GM06990 (cell line): Measurements from ENCODE around the gene CKLF.

ENCODE experiments used
- DNase-seq: peaks from one replicate; pipeline ENCODE4 v3.0.0-alpha.2; 2011; ENCODE audit not compliant: insufficient read length; ENCODE audit errors: extremely low read depth
- H3K27me3 ChIP-seq: replicated peaks from 2 replicates; pipeline ENCODE4 v1.6.0; 2011; ENCODE audit warnings: low read length; ENCODE audit not compliant: control insufficient read depth, insufficient read depth
- H3K36me3 ChIP-seq: 2 replicates; pipeline ENCODE4 v1.5.1; 2011; ENCODE audit warnings: low read length; ENCODE audit not compliant: control insufficient read depth, insufficient read depth
- H3K4me3 ChIP-seq: replicated peaks from 2 replicates; pipeline ENCODE4 v1.5.1; 2011; ENCODE audit warnings: low read depth, mild to moderate bottlenecking, control low read depth, low read length
- TF ChIP-seq, protein P1 (sequence below): IDR thresholded peaks from 2 replicates; pipeline ENCODE4 v1.5.1; 2011; ENCODE audit warnings: low read length, control low read depth, mild to moderate bottlenecking, inconsistent platforms; ENCODE audit not compliant: insufficient read depth, poor library complexity, severe bottlenecking

Gene CKLF, protein sequence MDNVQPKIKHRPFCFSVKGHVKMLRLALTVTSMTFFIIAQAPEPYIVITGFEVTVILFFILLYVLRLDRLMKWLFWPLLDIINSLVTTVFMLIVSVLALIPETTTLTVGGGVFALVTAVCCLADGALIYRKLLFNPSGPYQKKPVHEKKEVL

DNA sequence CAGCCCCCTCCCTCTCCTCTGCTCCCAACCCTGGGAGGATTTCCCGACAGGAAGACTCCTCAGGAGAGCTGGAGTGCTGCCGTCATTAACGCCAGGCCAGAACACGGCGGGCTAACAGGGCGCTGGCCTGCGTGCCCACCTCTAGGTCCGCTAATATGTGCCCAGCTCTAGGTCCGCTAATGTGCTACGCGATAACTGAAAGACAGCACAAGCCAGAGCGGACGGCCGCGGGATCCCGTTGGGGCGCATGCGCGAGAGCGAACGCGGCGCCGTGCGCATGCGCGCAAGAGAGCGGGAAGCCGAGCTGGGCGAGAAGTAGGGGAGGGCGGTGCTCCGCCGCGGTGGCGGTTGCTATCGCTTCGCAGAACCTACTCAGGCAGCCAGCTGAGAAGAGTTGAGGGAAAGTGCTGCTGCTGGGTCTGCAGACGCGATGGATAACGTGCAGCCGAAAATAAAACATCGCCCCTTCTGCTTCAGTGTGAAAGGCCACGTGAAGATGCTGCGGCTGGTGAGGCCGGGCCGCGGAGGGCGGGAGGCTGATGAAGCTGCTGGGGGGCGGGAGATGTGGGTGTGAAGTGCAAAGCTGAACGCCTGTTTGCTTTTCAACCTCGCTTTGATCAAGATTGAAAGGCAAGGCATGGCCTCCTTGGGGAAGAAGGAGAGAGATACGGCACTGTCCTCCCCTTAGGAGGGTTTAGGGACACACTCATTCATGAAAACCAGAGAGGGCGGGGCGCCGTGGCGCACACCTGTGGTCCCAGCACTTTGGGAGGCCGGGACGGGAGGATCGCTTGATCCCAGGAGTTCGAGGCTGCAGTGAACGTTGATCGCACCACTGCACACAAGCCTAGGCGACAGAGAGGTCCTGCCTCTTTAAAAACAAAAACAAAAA lies at the start of gene CKLF:
TSS of gene CKLF (plus strand) at position 291 of the 892 bp plus-strand sequence. CDS start at position 431, 140 bp downstream.
- DNase-seq: peak; percentile 98
- no peaks in the 10 kb centered on the region for H3K36me3 ChIP-seq
- TF ChIP-seq, protein P1, sequence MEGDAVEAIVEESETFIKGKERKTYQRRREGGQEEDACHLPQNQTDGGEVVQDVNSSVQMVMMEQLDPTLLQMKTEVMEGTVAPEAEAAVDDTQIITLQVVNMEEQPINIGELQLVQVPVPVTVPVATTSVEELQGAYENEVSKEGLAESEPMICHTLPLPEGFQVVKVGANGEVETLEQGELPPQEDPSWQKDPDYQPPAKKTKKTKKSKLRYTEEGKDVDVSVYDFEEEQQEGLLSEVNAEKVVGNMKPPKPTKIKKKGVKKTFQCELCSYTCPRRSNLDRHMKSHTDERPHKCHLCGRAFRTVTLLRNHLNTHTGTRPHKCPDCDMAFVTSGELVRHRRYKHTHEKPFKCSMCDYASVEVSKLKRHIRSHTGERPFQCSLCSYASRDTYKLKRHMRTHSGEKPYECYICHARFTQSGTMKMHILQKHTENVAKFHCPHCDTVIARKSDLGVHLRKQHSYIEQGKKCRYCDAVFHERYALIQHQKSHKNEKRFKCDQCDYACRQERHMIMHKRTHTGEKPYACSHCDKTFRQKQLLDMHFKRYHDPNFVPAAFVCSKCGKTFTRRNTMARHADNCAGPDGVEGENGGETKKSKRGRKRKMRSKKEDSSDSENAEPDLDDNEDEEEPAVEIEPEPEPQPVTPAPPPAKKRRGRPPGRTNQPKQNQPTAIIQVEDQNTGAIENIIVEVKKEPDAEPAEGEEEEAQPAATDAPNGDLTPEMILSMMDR: no peak
- peak within 1 kb of the TSS; percentile 66 for H3K4me3 ChIP-seq
- no peaks in the 10 kb centered on the region for H3K27me3 ChIP-seq

DNA sequence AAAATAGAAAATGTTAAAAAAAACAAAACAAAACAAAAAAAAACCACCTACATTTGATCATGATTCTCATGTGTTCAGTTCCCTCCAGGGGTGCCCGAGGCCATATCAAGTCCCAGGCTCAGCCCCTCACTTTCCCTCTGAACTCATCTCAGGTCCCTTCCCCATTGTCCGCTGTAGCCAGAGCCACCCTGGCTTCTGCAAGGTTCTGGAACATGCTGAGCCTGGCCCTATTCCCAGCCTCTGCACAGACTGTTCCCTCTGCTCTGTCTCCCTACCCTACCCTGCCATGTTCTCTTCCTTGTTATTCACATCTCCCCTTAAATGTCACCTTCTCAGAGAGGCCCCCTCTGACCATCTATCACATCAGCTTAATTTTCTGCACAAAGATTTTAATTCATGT lies 49.3 kb upstream of the CKLF start:
- H3K27me3 ChIP-seq: no peaks in the 10 kb centered on the region
- no peak for DNase-seq
- TF ChIP-seq, protein P1: no peak
- no peak overlapping the region for H3K4me3 ChIP-seq
- H3K36me3 ChIP-seq: no peaks in the 10 kb centered on the region

DNA sequence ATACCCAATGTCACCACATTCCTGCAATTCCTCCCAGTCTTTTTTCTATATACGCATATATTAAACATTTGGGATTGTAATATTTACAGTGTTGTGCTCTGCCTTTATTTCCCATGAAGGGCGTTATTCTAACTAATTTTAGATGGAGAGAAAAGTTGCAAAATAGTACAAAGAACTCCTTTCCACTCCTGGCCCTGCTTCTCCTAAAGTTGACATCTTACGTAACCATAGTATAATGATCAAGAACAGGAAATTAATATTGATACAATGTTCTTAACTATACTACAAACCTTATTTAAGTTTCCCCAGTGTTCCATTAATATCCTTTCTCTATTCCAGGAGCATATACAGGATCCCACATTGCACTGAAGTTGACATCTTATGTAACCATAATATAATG lies 48.8 kb upstream of the CKLF start:
- Histone ChIP-seq H3K27me3 (no peaks in the 10 kb centered on the region), H3K4me3 (no peak overlapping the region), H3K36me3 (no peaks in the 10 kb centered on the region)
- TF ChIP-seq, protein P1: no peak
- no peak for DNase-seq

DNA sequence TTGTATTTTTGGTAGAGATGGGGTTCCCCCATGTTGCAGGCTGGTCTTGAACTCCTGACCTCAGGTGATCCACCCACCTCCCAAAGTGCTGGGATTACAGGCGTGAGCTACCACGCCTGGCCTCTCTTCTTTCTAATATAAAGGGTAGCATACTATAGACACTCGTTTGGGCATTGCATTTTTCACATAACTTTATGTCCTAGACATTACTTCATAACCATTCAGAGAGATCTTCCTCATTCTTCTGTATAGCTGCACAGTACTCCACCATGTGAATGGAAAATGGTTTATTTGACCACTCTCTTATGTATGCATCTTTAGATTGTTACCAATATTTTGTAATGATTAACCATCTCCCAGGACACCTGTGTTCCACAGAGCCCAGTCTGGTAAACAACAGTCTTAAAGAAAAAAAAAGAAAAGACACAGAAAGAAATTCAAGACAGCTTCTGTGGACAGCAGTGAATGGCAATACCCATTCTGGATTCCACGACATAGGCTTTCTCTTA lies 44.6 kb upstream of the CKLF start:
- Histone ChIP-seq H3K36me3 (no peaks in the 10 kb centered on the region), H3K27me3 (no peaks in the 10 kb centered on the region; the same call in 1 of the 2 replicates), H3K4me3 (no peak overlapping the region)
- TF ChIP-seq, protein P1: no peak
- DNase-seq: no peak

DNA sequence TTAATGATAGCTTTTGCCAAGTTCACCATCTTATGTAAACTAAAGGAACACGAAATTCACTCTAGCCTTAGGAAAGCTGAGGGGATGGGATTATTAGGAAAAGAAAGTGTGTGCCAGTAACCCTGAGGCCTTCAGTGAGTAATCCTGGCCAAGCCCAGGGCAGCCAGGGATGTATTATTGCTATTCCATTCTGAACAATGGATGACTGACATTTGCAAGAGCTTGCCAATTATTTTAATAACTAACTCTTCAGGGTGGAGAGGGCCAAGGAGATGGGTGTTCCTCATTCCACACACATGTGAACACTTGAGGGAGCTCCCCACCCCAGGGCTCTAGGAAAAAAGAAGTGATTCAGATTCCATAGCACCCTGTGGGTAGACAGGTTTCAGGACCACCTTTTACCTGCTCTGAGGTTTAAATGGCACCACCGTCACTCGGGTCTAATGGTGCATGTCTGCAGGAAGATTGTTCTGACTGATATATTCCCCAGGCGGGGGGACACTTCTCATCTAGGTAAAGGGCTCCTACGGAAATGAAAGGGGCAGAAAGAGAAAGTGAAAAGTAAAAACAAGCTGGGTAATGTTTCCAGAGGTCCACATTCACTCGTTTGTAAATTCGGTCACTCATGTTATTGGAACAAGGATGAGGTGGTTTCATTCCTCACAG lies 44.0 kb upstream of the CKLF start:
- Histone ChIP-seq H3K36me3 (no peaks in the 10 kb centered on the region), H3K27me3 (no peaks in the 10 kb centered on the region; the same call in 1 of the 2 replicates), H3K4me3 (no peak overlapping the region)
- no peak for DNase-seq
- TF ChIP-seq, protein P1: no peak
